GM21619 (cell line): Measurements from ENCODE around the gene VPS37C.

ENCODE experiments used
- ATAC-seq: cut with Tn5 transposase; IDR thresholded peaks from one replicate; pipeline ENCODE4 v1.9.1; 2021; ENCODE audit not compliant: unreplicated experiment

Gene VPS37C

DNA sequence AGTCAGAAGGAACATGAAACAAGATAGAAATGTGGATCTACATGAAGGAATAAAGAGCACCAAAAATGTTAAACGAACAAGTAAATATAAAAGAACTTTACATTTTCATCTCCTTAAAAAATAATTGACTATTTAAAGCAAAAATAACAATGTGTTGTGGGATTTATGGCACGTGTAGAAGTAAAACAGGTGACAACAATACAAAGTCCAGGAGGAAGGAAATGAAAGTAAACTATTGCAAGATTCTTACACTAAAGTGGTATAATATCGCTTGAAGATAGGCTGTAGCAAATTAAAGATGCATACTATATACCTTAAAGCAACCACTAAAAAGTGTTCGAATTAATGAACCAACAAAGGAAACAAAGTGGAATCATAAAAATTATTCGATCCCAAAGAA lies 5.5 kb downstream of the VPS37C start:
- ATAC-seq, result no peak

- ATAC-seq, result no peak
Observed at GRCh38 chr11:61155312-61155711, 5.9 kb downstream of the VPS37C start.

GRCh38 chr11:61154528-61154927 lies 6.7 kb downstream of the VPS37C start:
- ATAC-seq, result no peak

GRCh38 chr11:61153593-61154095 lies 7.6 kb downstream of the VPS37C start:
- no peak for ATAC-seq

- no peak for ATAC-seq
Observed at GRCh38 chr11:61152816-61153592, 8.2 kb downstream of the VPS37C start.

- no peak for ATAC-seq
Observed at GRCh38 chr11:61151545-61152252, 9.5 kb downstream of the VPS37C start.

DNA sequence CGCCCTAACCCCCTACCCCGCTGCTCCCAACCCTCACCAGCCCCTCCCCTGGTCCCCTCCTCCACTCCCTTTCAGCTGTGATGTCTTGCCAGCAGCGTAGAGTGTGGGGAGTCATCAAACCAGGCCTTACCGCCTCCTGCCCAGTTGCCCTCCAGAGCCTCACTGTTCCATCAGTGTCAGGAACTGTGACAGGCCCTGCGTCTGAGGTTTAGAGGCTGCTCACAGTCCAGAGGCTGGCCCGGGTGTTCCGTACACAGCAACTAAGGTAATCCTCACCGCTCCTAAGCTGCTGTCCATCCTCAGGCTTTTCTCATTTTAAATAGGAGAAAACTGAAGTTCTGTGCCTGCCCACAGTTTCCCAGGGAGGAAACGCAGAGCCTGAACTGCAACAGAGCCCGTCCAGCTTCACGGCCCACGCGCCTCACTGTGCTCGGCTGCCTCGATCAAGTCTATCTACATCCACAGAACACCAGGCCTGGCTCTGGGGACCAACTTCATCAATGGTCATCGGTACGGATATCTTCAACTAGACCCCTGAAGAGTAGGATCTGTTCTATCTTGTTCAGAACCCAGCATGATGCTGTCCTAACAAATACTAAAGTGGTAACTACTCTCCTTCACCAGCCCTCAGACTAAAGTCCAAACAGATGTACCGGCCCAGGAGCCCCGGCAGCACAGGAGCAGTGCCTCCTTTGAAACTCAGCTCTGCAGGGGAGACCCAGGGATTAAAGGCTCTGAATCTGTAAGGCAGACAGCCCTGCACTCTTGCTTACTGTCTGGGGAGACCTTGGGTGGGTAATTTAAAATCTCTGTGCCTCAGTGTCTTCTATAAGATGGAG lies 10.3 kb downstream of the VPS37C start:
- no peak for ATAC-seq

DNA sequence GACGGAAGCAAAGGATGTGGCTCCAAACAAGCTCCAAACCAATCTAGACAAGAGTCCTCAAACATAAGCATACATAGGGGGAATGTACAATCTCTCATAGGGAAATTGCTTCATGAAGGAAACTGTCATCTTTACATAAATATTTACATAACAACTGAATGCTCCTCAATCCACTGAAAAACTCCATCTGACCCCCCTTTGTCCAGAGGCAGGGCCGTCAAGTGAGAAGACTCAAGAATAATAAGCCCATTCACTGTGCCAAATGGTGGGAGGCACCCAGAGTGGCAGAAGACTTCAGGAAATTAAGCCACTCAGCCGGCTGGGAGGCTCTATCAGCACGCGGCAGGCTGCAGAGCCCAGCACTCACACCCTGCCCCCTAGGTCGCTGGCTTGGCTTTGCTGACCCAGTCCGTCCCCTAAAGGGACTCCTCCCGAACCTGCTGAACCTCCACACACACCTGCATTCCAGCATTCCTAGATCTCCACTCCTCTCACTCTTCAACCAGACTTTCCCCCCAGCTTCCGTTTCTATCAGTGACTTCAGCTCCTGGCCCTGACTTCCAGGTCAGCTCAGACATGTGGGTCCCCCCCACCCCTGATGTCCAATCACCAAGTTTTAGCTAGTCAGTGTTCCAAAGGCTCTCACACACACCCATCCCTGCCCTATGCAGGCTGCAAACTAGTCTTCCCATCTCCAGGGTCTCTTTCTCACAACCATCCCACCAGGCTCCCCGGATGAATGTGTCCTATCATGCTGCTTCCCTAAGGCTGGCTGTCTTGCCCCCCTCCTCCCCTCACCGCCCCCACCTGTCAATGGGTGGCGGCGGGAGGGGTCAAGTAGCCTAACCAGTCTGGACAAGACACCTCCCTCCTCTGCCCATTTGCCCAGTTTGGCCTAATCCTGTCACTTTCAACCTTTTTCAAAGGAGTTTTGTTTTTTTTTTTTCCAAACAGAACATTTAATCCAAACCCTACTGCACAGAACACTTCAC lies 11.3 kb downstream of the VPS37C start:
- no peak for ATAC-seq

GRCh38 chr11:61147791-61148620 lies 13.2 kb downstream of the VPS37C start:
- no peak for ATAC-seq

DNA sequence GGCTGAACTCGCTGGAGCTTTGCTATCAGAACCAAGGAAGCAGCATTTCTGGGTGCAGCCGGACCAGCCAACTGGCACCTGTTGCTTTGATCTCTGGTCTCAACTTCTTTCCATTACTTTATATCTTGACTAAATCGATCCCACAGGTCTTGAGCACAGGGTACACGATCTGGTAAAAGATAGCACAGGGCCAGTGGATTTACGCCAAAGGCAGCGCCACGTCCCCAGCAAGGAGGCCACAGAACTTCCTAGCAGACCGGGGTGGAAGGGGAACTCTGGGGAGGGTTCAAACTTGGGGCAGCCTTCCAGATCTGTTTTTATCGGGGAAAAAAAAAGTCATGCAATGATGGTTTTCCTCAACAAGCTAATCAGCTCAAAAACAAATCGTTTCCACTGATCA lies 14.0 kb downstream of the VPS37C start:
- no peak for ATAC-seq

- no peak for ATAC-seq
Observed at GRCh38 chr11:61146416-61146815, 14.8 kb downstream of the VPS37C start.

DNA sequence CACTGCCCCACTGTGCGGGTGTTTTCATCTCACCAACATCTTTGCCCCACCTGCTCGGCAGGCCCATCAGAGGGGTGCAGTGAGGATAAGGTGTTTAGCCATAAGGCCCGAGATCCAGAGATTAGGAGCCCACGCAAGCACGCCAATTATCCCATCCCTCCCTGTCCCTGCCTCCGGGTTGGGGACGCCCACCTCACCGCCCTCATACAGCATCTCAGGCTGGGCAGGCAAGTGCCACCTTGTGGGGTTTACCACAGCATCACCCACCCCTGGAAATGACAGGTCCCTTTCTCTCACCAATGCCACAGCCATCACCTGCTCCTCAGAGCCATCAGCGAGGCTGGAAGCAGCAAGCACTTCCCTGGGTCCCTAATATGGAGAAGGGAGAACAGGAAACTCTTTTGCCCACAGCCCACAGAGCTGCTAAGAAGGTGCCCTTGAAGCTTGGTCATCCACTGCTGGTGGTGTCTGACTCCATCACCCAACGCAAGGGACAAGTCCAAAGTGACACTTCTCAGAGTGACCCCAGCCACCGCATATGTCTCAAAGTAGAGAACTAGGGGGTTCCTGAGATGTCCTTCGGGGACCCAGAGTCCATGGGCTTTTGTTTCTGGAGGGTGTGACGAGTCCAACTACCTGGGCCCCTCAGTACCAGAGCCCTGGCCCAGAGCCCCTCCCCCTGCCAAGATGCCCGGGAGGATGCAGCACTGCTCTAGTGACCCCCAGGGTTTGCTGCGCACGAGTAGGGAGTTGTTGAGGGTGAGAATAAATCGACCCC lies 15.8 kb downstream of the VPS37C start:
- no peak for ATAC-seq

- no peak for ATAC-seq
Observed at GRCh38 chr11:61144511-61145179, 16.6 kb downstream of the VPS37C start.

GRCh38 chr11:61142424-61142823 lies 18.8 kb downstream of the VPS37C start:
- no peak for ATAC-seq

DNA sequence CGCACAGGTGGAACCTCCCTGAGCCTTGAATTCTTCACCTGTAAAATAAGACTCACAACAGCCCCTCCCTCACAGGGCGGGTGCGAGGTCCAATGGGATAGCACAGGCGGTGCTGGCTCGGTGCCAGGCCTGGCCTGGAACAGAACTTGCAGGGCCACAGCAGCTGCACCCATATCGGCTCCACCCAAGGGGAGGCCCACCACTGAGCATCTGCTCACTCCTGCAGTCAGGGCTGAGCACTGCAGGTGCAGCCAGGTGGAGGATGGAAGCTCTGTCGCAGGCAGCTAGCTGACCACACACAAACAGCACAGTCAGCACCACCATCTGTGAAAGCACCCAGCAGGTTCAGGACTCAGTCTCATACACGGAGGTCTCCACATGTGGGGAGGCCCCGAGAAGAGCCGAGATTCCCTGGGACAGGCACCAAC lies 19.6 kb downstream of the VPS37C start:
- ATAC-seq, result no peak

DNA sequence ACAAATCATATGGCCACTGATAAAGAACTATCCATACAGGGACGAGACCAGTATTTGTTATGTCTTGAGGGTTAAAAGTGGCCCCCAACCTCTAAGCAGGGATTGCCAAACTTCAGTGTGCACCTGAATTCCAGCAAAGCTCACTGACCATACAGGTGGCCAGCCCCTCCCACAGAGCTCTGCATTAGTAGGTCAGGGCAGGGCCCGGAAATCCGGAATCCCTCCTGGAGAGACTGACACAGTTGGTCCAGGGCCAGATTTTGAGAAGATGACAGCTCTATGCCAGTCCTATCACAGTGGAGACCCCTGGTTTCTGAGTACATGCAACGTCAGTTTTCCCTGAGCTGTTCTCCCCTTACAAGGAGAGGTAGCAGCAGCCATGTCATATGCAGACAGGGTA lies 20.8 kb downstream of the VPS37C start:
- ATAC-seq, result no peak

- no peak for ATAC-seq
Observed at GRCh38 chr11:61139387-61139786, 21.8 kb downstream of the VPS37C start.

- no peak for ATAC-seq
Observed at GRCh38 chr11:61138935-61139334, 22.3 kb downstream of the VPS37C start.
